ENCODE data around the gene RDH13. TPM values are rescaled to one million over a fixed set of nuclear protein-coding genes. Genes with fewer than 3 reads are reported as not detected.
"Not testable (repeated sequence)": the region's sequence is repeated elsewhere in the genome, so short reads cannot be mapped to it uniquely, and the experiment has no call there.

Gene RDH13
- total RNA-seq, 1 donor from 2014 or later, result 19.6 TPM

DNA sequence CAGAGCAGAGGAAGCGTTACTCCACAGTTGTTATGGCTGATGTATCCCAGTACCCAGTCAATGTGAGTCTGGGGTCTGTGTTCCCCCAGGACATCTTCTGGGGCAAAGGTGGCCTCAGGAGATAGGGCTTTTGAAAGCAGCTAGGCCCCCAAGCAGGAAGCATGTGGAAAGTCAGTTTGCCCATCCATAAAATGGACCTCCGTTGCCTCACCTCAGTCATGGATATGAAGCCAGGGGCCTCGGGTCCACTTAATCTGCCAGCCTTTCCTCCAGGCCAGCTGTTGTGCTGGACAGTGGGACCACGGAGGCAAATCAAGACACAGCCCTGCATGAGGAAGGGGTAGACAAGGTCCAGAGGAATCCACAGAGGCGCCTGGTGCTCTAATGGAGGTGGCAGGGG lies 16.0 kb upstream of the RDH13 start:
- intact Hi-C loops (cut with micrococcal nuclease), result no loop called here

DNA sequence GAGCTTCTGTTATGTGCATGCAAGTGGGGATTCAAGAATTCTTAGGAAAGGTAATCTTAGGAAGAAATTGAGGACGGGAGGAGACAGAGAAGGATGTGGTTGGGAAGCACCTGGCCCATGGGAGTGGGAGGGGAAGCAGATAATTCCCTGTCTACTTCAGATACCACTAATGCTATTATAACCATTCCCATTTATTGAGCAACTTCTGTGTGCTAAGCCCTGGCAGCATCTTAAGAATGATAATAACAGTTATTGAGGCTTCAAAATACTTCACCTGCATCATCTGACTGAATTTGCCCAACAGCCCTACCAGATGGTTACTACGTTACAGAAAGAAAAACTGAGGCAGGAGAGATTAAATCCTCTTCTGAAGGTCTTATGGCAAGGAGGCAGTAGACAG lies 14.2 kb upstream of the RDH13 start:
- intact Hi-C loops (cut with micrococcal nuclease), result no loop called here

GRCh38 chr19:55076321-55076720 lies 13.4 kb upstream of the RDH13 start:
- intact Hi-C loops (cut with micrococcal nuclease), result no loop called here

GRCh38 chr19:55075371-55075998 lies 12.5 kb upstream of the RDH13 start, which contains the start of gene EPS8L1:
EPS8L1 (plus strand) TSS chr19:55075869; CDS start chr19:55076445, 576 bp downstream.
- intact Hi-C loops (cut with micrococcal nuclease), result no loop called here

GRCh38 chr19:55071913-55072312 lies 9.0 kb upstream of the RDH13 start:
- intact Hi-C loops (cut with micrococcal nuclease), result no loop called here

- intact Hi-C loops (cut with micrococcal nuclease), result no loop called here
Observed at GRCh38 chr19:55071129-55071502, 8.2 kb upstream of the RDH13 start.

GRCh38 chr19:55070466-55071128 lies 7.6 kb upstream of the RDH13 start:
- intact Hi-C loops (cut with micrococcal nuclease), result no loop called here

DNA sequence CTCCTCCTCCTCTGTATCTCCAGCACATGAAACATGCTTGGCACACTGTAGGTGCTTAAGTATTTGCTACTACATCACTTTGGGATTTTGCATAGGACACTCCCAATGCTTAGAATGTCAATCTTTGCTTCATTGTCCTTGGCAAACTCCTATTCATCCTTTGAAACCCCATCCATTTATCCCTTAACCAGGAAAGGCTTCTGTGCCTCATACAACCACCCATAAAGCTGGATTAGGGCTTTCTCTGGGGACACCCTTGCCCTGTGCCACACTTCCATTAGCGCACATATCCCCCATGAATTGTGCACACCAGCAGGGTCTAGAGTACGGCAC lies 6.9 kb upstream of the RDH13 start:
- intact Hi-C loops (cut with micrococcal nuclease), result no loop called here

DNA sequence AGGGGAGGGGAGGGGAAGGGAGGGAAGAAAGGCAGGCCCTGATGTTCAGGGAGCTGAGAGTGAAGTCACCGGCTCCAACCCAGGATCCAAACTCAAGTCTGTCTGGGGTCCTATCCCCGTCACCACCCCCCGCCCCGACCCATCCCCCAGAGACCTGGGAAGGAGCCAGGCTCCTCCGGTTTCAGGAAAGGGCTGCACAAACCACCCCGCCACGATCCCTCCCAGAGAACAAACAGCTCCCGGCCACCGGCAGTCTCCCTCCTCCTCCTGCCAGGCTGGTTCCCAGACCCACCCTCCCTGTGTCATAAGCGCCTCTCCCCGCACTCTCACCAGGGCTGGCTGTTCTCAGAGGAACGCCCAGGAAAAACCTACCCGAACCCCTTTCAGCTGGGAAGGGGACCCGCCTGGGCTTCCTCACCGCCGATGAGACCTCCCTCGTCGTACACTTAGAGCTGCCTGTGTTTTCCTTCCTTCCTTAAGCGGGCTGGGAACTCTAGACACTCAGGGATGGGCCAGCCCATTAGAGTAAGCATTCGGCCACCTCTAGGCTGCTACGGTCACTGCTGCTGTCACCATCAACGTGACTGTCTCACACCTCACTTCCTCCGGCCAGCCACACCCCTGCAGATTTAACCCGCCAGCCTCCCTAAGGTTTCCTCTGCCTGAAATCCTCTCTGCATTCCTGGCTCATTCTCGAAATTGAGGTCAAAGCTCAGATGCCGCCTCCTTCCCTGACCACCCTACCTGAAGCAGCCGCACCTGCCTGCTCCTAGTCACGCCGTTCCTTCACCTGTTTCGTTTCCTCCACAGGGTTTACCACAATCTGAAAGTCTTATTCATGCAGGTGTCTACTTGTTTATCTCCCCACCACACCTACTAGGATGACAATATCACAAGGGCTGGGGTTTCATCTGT lies 6.3 kb upstream of the RDH13 start:
- intact Hi-C loops (cut with micrococcal nuclease), result no loop called here

GRCh38 chr19:55067869-55068268 lies 4.9 kb upstream of the RDH13 start:
- intact Hi-C loops (cut with micrococcal nuclease), result no loop called here

GRCh38 chr19:55066107-55066709 lies 3.3 kb upstream of the RDH13 start:
- intact Hi-C loops (cut with micrococcal nuclease), result no loop called here

DNA sequence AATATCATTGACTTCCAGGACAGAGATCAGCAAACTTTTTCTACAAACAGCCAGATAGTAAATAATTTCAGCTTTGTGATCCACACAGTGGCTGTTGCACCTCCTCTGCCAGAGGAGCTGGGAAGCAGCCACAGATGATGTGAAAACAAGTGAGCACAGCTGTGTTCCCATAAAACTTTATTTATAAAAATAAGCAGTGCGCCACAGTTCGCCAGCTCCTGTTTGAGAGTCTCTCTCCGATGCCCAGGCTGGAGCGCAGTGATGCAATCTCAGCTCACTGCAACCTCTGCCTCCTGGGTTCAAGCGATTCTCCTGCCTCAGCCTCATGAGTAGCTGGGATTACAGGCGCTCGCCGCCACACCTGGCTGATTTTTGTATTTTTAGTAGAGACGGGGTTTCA lies 2.6 kb upstream of the RDH13 start:
- intact Hi-C loops (cut with micrococcal nuclease), result not testable (repeated sequence)

- intact Hi-C loops (cut with micrococcal nuclease), result loop anchor here (1.0 to 2.0 kb wide), 7 partner anchors 17 to 614 kb away; partner anchors contain the start of genes LENG8 and PPP1R12C
Observed at GRCh38 chr19:55063492-55063843, 520 bp upstream of the RDH13 start.

GRCh38 chr19:55060287-55060686 lies 2.7 kb downstream of the RDH13 start:
- intact Hi-C loops (cut with micrococcal nuclease), result not testable (repeated sequence)

GRCh38 chr19:55058781-55059610 lies 4.0 kb downstream of the RDH13 start:
- intact Hi-C loops (cut with micrococcal nuclease), result loop anchor here (1.0 kb wide), 1 partner anchor 176 kb away; no protein-coding TSS in a partner anchor

- intact Hi-C loops (cut with micrococcal nuclease), result no loop called here
Observed at GRCh38 chr19:55056827-55057226, 6.1 kb downstream of the RDH13 start.

GRCh38 chr19:55053735-55054134 lies 9.2 kb downstream of the RDH13 start:
- intact Hi-C loops (cut with micrococcal nuclease), result no loop called here

- intact Hi-C loops (cut with micrococcal nuclease), result no loop called here
Observed at GRCh38 chr19:55050749-55051532, 12.0 kb downstream of the RDH13 start.

DNA sequence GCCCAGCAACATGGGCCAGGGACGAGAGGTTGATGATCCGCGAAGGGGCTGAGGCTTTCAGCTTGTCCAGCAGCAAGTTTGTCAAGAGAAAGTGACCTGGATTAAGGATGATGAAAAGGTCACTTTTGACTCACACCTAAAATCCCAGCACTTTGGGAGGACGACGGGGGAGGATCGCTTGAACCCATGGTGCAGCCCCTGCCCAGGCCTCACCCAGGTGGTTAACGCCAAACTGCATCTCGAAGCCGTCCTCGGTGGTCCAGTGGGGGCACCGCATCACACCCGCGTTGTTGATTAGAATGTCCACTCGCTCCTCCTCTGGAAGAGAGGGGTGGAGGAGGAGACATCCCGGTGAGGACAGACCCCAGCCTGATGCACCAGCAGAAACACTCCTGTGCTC lies 14.5 kb downstream of the RDH13 start:
- intact Hi-C loops (cut with micrococcal nuclease), result no loop called here

DNA sequence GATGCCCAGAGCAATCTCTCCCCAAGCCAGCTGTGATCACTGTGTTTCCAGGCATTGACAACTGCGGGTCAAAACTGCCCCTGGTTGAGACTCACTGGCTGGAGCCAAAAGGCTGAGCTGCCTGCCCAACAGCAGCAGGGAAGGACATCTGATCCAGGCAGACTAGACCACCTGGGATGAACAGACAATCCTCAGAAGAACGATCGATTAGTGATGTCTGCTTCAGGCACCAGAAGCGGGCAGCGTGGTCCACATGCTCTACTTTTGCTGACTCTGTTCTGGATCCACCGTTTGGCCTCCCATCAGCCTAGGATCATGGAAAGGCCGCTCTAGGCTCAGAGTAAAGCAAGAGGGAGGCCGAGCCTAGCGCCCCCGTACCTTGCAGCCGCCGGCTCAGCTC lies 15.0 kb downstream of the RDH13 start:
- intact Hi-C loops (cut with micrococcal nuclease), result no loop called here

Measured in T-helper 1 cell treated with Interleukin-12 subunit alpha and Interleukin-12 subunit beta and Interleukin-4 antibody, amounts not matched to agents 30 ng/mL and 1 ng/mL, for 36 hours (primary cell).